Mammary epithelial cell (primary cell): ENCODE results near the gene UGT1A4.

ENCODE experiments used
- EZH2 ChIP-seq: IDR thresholded peaks from 2 replicates; pipeline ENCODE4 v1.6.1; 2012; ENCODE audit warnings: low read length, inconsistent platforms, borderline replicate concordance
- TF ChIP-seq, protein P1 (sequence below), 2 donors: IDR thresholded peaks in 1 of 2; conservative IDR thresholded peaks in 1 of 2; 2 replicates each; pipeline ENCODE4 v1.5.1; 2011 to 2012; ENCODE audit warnings: inconsistent platforms in 2 of 2, low read length in 2 of 2, mild to moderate bottlenecking in 2 of 2, control low read depth in 1 of 2, low read depth in 1 of 2; ENCODE audit not compliant: insufficient read depth in 1 of 2; ENCODE audit errors: extremely low read depth in 1 of 2

GRCh38 chr2:233821196-233821595 lies 102.7 kb downstream of the UGT1A4 start:
- TF ChIP-seq, protein P1, sequence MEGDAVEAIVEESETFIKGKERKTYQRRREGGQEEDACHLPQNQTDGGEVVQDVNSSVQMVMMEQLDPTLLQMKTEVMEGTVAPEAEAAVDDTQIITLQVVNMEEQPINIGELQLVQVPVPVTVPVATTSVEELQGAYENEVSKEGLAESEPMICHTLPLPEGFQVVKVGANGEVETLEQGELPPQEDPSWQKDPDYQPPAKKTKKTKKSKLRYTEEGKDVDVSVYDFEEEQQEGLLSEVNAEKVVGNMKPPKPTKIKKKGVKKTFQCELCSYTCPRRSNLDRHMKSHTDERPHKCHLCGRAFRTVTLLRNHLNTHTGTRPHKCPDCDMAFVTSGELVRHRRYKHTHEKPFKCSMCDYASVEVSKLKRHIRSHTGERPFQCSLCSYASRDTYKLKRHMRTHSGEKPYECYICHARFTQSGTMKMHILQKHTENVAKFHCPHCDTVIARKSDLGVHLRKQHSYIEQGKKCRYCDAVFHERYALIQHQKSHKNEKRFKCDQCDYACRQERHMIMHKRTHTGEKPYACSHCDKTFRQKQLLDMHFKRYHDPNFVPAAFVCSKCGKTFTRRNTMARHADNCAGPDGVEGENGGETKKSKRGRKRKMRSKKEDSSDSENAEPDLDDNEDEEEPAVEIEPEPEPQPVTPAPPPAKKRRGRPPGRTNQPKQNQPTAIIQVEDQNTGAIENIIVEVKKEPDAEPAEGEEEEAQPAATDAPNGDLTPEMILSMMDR (conservative IDR thresholded peaks at IDR 0.05 in 1 of 2, IDR thresholded peaks at IDR 0.05 in 1 of 2; ENCODE audit: extremely low read depth in 1 of 2, insufficient read depth in 1 of 2, low read depth in 1 of 2, low read length in 2 of 2): no peak
- TF ChIP-seq EZH2: no peak
